Adrenal gland (tissue), 12 donors: ENCODE results near the gene LY86. TPM values are rescaled to one million over a fixed set of nuclear protein-coding genes. Genes with fewer than 3 reads are reported as not detected.

Source experiments
- DNase-seq, 7 donors: peaks; one replicate each; pipeline ENCODE4 v3.0.0-alpha.2; 2019 to 2020
- H3K27ac ChIP-seq, 5 donors: fragments of 200-600 bp; sonication (generic) in 4 of 5; 1 replicate in 3 of 5; 2 replicates in 2 of 5; pipeline versions ENCODE4 v1.5.1 to v1.8.0; 2016 to 2020; ENCODE audit warnings: mild to moderate bottlenecking in 1 of 5
- H3K27me3 ChIP-seq: fragments of 200-600 bp; 2 replicates; pipeline ENCODE4 v1.8.0; 2021
- H3K36me3 ChIP-seq, 2 donors: fragments of 200-600 bp; replicated peaks in 1 of 2; 1 replicate in 1 of 2; 2 replicates in 1 of 2; pipeline versions ENCODE4 v1.5.1 to v1.8.0; 2018 to 2022
- H3K4me1 ChIP-seq, 2 donors: fragments of 200-600 bp; replicated peaks in 1 of 2; 1 replicate in 1 of 2; 2 replicates in 1 of 2; pipeline versions ENCODE4 v1.5.1 to v1.8.0; 2018 to 2021
- H3K4me3 ChIP-seq, 4 donors: fragments of 200-600 bp; sonication (generic) in 3 of 4; one replicate each; pipeline ENCODE4 v1.5.1; 2016 to 2018
- H3K9me3 ChIP-seq, 3 donors: fragments of 200-600 bp; sonication (generic) in 1 of 3; replicated peaks in 1 of 3; 1 replicate in 2 of 3; 2 replicates in 1 of 3; pipeline versions ENCODE4 v1.5.1 to v1.8.0; 2016 to 2021
- CTCF ChIP-seq, 6 experiments: fragments of 450-650 bp in 4 of 6; fragments of 200-600 bp in 2 of 6; sonication (generic) in 1 of 6; IDR thresholded peaks; 1 replicate in 5 of 6; 2 replicates in 1 of 6; pipeline versions ENCODE4 v1.5.1 to v1.8.0; 2016 to 2021; ENCODE audit warnings: antibody characterized with exemption in 6 of 6, mild to moderate bottlenecking in 2 of 6, moderate library complexity in 1 of 6
- POLR2A ChIP-seq, 2 donors: fragments of 450-650 bp; IDR thresholded peaks; one replicate each; pipeline ENCODE4 v1.6.1; 2017; ENCODE audit warnings: antibody characterized with exemption in 2 of 2, mild to moderate bottlenecking in 2 of 2, moderate library complexity in 1 of 2
- WGBS, 4 donors: extraction: QIAGEN DNeasy Blood & Tissue Kit in 2 of 4; methylation state at CpG; one replicate each; pipeline versions ENCODE4 v1.1.5 to v1.1.7; 2013 to 2017; 5-methylcytosine and 5-hydroxymethylcytosine counted together
- intact Hi-C, 2 donors: fragments of 100-400 bp; cut with DNase I; formaldehyde crosslinking; loops; one replicate each; pipeline versions ENCODE4 v1.14.1 to v1.15.0; 2022 to 2023
- polyA plus RNA-seq, 3 donors: library from polyadenylated mRNA; stranded (reverse); fragments of 200-250 nt in 2 of 3; fragments of 350-450 nt in 1 of 3; fragmentation: Illumina TruSeq in 1 of 3; extraction: RNeasy Lipid Tissue Mini Kit (QIAGEN cat#74804) in 1 of 3; gene quantifications; one replicate each; pipeline ENCODE4 v1.2.3, GENCODE V29; 2013 to 2014
- total RNA-seq, 9 donors: library from RNA; depleted of rRNA in 4 of 9; stranded (reverse); fragments of >200 nt in 4 of 9; fragments of 120-200 nt in 1 of 9; fragmentation: NEBNext Ultra II Directional in 1 of 9; extraction: Animal tissue kit (Norgen Biotek cat#: 25700) in 1 of 9; gene quantifications; one replicate each; pipeline versions ENCODE4 v1.1.0 to v1.2.4, GENCODE V29; 2013 to 2023
- donor health status: healthy with polysubstance abuse.
- donor health status: Bipolar disorder and iron deficiency.
- donor health status: DM: yes; HTN: yes; CAD: no.
- donor health status: DM: no; HTN: no; CAD: no.
- donor health status: DM: no; HTN: no; CAD: no.
- donor health status: DM: yes; HTN: yes; CAD: no.

Gene LY86
- total and polyA plus RNA-seq, 12 donors, result 0.60 to 25.7 (median 7.1) TPM

DNA sequence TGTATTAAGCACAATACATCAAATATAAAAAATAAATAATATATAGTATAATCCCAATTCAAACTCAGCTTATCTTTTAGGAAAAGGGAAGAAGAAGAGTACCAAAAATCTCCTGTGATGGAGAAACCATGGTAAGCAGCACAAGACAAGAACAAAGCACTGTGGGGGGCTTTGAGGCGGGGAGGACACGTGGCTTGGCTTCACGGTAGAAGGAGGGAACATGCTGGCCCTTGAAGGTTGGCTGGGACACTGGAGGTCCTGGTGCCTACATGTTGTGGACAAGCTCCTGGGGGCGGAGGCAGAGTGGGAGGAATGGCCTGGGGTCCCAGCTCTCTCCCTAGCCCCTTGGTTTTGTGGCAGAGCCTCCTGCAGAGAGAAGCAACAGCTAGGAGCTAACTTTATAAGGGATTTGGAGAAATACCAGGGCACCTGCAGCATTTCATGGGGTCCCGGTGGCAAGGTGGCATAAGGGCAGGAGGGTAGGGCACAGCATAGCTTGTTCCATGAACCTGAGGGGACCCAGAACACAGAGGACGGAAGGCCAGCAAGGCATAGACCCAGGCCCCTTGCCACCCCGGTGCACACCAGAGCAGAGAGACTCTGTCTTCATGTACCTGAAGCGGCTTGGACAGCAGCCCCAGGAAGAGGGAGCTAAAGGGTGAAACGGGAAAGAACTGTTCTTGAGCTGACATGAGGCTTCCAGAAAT lies 72.0 kb downstream of the LY86 start:
- Histone ChIP-seq H3K4me3 (no peak overlapping the region), H3K27ac (peak overlapping the region in 1 of 5 donors; percentile 45)

DNA sequence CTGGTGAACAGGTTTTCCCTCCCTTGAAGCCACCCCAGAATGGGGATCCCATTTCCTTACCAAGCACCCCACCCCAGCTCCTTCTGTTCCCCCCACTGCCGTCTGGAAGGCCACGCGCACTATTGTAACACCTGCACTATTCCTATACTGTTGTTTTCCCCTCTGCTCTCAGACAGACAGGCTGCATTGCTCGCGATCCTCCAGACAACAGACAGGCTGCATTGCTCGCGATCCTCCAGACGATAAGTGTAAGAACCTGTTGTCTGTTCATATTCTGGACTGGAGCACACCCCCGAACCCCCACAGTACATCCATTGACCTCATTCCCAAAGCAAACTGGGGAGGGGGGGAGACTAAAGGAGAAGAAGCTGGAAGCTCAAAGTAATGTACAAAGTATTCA lies 72.7 kb downstream of the LY86 start:
- Histone ChIP-seq H3K27ac (no peak overlapping the region), H3K4me3 (no peak overlapping the region), H3K4me1 (peaks cover 4 to 25% of the 10 kb centered on the region in 2 donors), H3K36me3 (no peaks in the 10 kb centered on the region), H3K27me3 (no peaks in the 10 kb centered on the region), H3K9me3 (no peaks in the 10 kb centered on the region)
- TF ChIP-seq CTCF (IDR thresholded peaks at IDR 0.05) (no peak), POLR2A (IDR thresholded peaks at IDR 0.05) (no peak)
- 80 to 87% (median 86%) methylated on average over 9 of the region's 9 CpGs for WGBS, 4 donors
- DNase-seq, result no peak
- intact Hi-C loops, result no loop called here

More for the DNA sequence above, 72.0 kb downstream of the LY86 start:
- DNase-seq, result no peak
- Histone ChIP-seq H3K27me3 (no peaks in the 10 kb centered on the region), H3K36me3 (no peaks in the 10 kb centered on the region), H3K4me1 (peaks cover 4 to 20% of the 10 kb centered on the region in 2 donors), H3K9me3 (no peaks in the 10 kb centered on the region)
- intact Hi-C loops, result no loop called here
- 83 to 89% (median 86%) methylated on average over 9 of the region's 9 CpGs for WGBS, 4 donors
- no peak for TF ChIP-seq CTCF (IDR thresholded peaks at IDR 0.05)
- TF ChIP-seq POLR2A (IDR thresholded peaks at IDR 0.05), result no peak

- intact Hi-C loops, result no loop called here
- WGBS, 4 donors, result 19 to 28% (median 24%) methylated on average over 3 of the region's 3 CpGs
- no peaks in the 10 kb centered on the region for H3K27me3 ChIP-seq
- H3K27ac ChIP-seq, result no peak overlapping the region
- TF ChIP-seq CTCF (IDR thresholded peaks at IDR 0.05) (no peak), POLR2A (IDR thresholded peaks at IDR 0.05) (no peak)
- no peaks in the 10 kb centered on the region for H3K36me3 ChIP-seq
- DNase-seq, result peak; percentile 63 to 88 (median 69)
- H3K4me1 ChIP-seq, result peaks cover 4 to 25% of the 10 kb centered on the region in 2 donors
- no peak overlapping the region for H3K4me3 ChIP-seq
- no peaks in the 10 kb centered on the region for H3K9me3 ChIP-seq
These were observed 73.2 kb downstream of the LY86 start for GRCh38 chr6:6661684-6662083.

DNA sequence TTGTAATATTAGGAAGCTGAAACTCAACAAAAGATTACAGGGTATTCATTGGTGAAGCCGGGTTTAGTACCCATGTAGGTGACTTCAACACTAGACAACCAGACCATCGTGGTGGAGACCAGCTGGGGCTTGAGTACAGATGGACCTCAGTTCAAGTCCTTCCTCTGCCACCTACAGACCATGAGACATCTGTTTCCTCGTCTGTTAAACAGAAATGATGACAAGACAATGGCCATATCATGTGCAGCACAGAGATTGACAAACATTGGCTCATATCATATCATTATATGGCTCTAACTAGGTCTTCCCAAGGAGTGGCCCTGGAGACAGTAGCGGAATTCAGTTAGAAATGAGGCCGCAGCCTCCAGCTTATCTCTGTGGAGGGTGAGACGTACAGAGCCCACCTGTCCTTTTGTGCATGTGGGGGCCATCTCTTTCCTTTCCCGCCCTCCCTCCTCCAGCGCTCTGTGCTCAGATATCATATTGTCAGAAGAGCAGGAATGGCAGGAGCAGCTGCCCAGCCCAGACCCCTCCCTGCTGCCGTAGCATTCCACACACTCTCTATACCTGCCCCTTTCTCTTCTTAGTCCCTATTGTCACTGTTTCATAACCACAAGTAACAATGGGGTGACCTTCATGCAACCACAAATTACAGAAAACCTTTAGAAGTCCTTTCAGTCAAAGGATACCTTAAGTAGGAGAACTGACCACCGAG lies 75.1 kb downstream of the LY86 start:
- Histone ChIP-seq H3K27me3 (no peaks in the 10 kb centered on the region), H3K27ac (no peak overlapping the region), H3K9me3 (no peaks in the 10 kb centered on the region), H3K4me1 (peaks cover 4 to 25% of the 10 kb centered on the region in 2 donors), H3K4me3 (no peak overlapping the region), H3K36me3 (no peaks in the 10 kb centered on the region)
- WGBS, 4 donors, result 89 to 93% (median 93%) methylated on average over 10 of the region's 10 CpGs
- TF ChIP-seq POLR2A (IDR thresholded peaks at IDR 0.05) (no peak), CTCF (IDR thresholded peaks at IDR 0.05) (no peak)
- intact Hi-C loops, result no loop called here
- no peak for DNase-seq
